Body of pancreas (tissue), 4 donors: ENCODE measurements around the gene ELMOD2. TPM values are rescaled to one million over a fixed set of nuclear protein-coding genes. Genes with fewer than 3 reads are reported as not detected.

ENCODE experiments used
- ATAC-seq: fragments of 150-250 bp; one replicate; pipeline ENCODE4 v1.9.1; 2016
- DNase-seq, 4 donors: peaks; one replicate each; pipeline ENCODE4 v3.0.0-alpha.2; 2019
- H3K27ac ChIP-seq, 4 donors: fragments of 200-600 bp; sonication (generic); 1 replicate in 3 of 4; 2 replicates in 1 of 4; pipeline versions ENCODE4 v1.5.1 to v1.6.1; 2016 to 2019; ENCODE audit warnings: mild to moderate bottlenecking in 1 of 4, mixed read lengths in 1 of 4, moderate library complexity in 1 of 4
- H3K27me3 ChIP-seq, 2 donors: fragments of 200-600 bp; sonication (generic); one replicate each; pipeline ENCODE4 v1.6.0; 2016; ENCODE audit warnings: mild to moderate bottlenecking in 1 of 2
- H3K36me3 ChIP-seq, 2 donors: fragments of 200-600 bp; sonication (generic); replicated peaks in 1 of 2; 2 replicates each; pipeline ENCODE4 v1.5.1; 2016; ENCODE audit warnings: low read depth in 2 of 2; ENCODE audit not compliant: insufficient read depth in 1 of 2
- H3K4me1 ChIP-seq: fragments of 200-600 bp; sonication (generic); one replicate; pipeline ENCODE4 v1.6.0; 2016
- H3K4me3 ChIP-seq, 2 donors: fragments of 200-600 bp; sonication (generic); 1 replicate in 1 of 2; 2 replicates in 1 of 2; pipeline ENCODE4 v1.5.1; 2016 to 2019
- H3K9me3 ChIP-seq, 3 donors: fragments of 200-600 bp; sonication (generic); 1 replicate in 2 of 3; 2 replicates in 1 of 3; pipeline ENCODE4 v1.5.1; 2016
- CTCF ChIP-seq, 7 experiments: fragments of 450-650 bp in 4 of 7; fragments of 200-600 bp in 3 of 7; sonication (generic) in 3 of 7; IDR thresholded peaks; one replicate each; pipeline ENCODE4 v1.5.1; 2016 to 2019; ENCODE audit warnings: antibody characterized with exemption in 7 of 7
- POLR2A ChIP-seq, 3 donors: fragments of 450-650 bp; IDR thresholded peaks; one replicate each; pipeline ENCODE4 v1.6.1; 2016; ENCODE audit warnings: antibody characterized with exemption in 3 of 3, mild to moderate bottlenecking in 2 of 3
- WGBS, 2 donors: methylation state at CpG; one replicate each; pipeline ENCODE4 v1.1.5; 2017; 5-methylcytosine and 5-hydroxymethylcytosine counted together
- intact Hi-C: fragments of 100-400 bp; cut with DNase I; formaldehyde crosslinking; loops from one replicate; pipeline ENCODE4 v1.15.1; 2023
- total RNA-seq, 2 donors: library from RNA; depleted of rRNA; stranded (reverse); fragments of >200 nt; gene quantifications; one replicate each; pipeline ENCODE4 v1.1.0, GENCODE V29; 2016

ELMOD2 gene
- total RNA-seq, 2 donors from 2014 or later = 16.6 to 29.7 TPM

- Histone ChIP-seq H3K36me3 (no peaks in the 10 kb centered on the region), H3K27ac (peak overlapping the region in 1 of 4 donors; percentile 84), H3K4me1 (peaks cover 19% of the 10 kb centered on the region), H3K27me3 (no peaks in the 10 kb centered on the region), H3K9me3 (no peaks in the 10 kb centered on the region), H3K4me3 (no peak overlapping the region)
- peak; percentile 19 for ATAC-seq
- intact Hi-C loops = no loop called here
- TF ChIP-seq POLR2A (IDR thresholded peaks at IDR 0.05) = no peak
- no peak for TF ChIP-seq CTCF (IDR thresholded peaks at IDR 0.05)
- DNase-seq = no peak
- WGBS, 2 donors = 6 to 11% methylated on average over 8 of the region's 8 CpGs
These were observed 555 bp upstream of the ELMOD2 start for GRCh38 chr4:140523370-140523856.

DNA sequence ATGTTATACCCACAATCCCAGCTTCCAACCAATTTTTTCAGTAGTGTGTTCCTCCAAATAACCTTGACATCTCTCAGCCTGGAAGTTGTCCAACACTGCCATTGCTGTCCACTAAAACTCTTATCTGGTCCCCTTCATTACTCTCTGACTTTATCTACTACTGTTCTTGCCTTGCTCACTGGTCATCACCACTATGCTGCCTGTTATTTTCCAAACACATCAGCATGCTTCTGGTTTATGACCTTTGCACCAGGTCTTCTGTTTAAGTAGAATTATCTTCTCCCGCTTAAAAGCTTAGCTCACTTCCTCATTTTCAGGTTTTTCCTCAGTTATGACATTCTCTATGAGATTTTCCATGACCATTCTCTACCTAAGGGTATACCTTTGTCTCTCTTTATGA, 5.5 kb downstream of the ELMOD2 start:
- H3K27me3 ChIP-seq = no peaks in the 10 kb centered on the region
- H3K4me3 ChIP-seq = no peak overlapping the region
- H3K9me3 ChIP-seq = no peaks in the 10 kb centered on the region
- TF ChIP-seq CTCF (IDR thresholded peaks at IDR 0.05) (no peak), POLR2A (IDR thresholded peaks at IDR 0.05) (no peak)
- peaks cover 0 to 2% of the 10 kb centered on the region in 2 donors for H3K36me3 ChIP-seq
- ATAC-seq (no peak), DNase-seq (no peak)
- H3K4me1 ChIP-seq = peaks cover 11% of the 10 kb centered on the region
- intact Hi-C loops = no loop called here
- no peak overlapping the region for H3K27ac ChIP-seq
- 73 to 88% methylated on average over 1 of the region's 1 CpG for WGBS, 2 donors

DNA sequence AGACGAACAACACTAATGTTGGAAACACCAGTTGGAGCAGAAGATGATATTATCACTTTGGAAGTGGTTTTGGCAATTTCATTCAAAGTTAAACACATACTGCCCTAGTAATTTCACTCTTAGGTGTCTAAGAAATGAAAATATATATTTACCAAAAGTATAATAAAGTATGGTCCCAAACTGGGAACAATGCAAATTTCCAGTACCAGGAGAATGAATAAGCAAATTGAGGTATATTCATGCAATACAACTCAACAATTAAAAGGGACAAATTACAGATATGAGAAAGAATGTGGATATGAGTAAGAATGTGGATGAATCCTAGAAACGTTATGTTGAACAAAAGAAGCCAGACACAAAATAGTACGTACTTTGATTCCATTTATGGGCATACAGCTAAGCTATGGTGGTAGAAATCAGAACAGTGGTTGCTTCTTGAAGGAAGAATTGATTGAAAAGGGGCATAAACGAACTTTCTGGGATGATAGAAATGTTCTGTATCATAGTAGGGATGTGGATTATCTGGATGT, 10.0 kb downstream of the ELMOD2 start:
- WGBS, 2 donors = 80 to 88% methylated on average over 4 of the region's 4 CpGs
- DNase-seq (no peak), ATAC-seq (no peak)
- H3K36me3 ChIP-seq = peaks cover 0 to 2% of the 10 kb centered on the region in 2 donors
- intact Hi-C loops = no loop called here
- no peak overlapping the region for H3K4me3 ChIP-seq
- no peaks in the 10 kb centered on the region for H3K27me3 ChIP-seq
- H3K4me1 ChIP-seq = no peaks in the 10 kb centered on the region
- TF ChIP-seq POLR2A (IDR thresholded peaks at IDR 0.05) = no peak
- TF ChIP-seq CTCF (IDR thresholded peaks at IDR 0.05) = no peak
- H3K9me3 ChIP-seq = no peaks in the 10 kb centered on the region
- H3K27ac ChIP-seq = no peak overlapping the region

DNA sequence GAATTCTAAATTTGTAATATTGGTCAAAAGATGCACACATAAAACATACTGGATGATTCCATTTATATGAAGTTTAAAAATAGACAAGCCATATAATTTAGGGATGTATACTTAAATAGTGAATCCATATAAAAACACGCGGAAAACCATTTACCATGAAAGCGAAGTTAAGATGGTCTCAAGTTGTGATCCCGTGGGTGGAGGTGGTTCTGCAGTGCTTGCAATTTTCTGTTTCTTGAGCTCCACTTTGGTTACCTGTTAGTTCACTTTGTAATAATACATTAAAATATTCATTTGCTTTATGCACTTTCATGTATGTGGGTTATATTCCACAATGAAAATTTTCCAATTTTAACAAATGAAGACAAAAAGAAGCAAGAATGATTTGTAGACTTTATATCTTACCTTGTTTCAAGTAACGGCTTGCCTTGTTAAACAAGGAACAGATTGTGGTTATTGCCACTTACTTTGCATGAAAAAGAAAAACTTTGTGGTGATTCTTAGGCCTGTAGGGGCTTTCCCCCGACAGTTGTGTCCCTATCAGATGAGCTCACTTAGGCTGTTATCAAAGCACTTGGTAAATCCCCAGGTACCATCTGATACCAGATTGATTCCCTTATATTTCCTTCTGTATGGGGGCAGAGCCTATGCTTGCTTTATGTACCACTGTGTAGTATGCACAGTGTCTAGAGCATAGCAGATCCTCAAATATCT, 32.6 kb downstream of the ELMOD2 start:
- H3K4me3 ChIP-seq = no peak overlapping the region
- ATAC-seq (no peak), DNase-seq (no peak)
- H3K4me1 ChIP-seq = no peaks in the 10 kb centered on the region
- no peak overlapping the region for H3K27ac ChIP-seq
- intact Hi-C loops = no loop called here
- H3K9me3 ChIP-seq = no peaks in the 10 kb centered on the region
- TF ChIP-seq CTCF (IDR thresholded peaks at IDR 0.05) = no peak
- no peak for TF ChIP-seq POLR2A (IDR thresholded peaks at IDR 0.05)
- WGBS, 2 donors = 81 to 89% methylated on average over 6 of the region's 6 CpGs
- no peaks in the 10 kb centered on the region for H3K36me3 ChIP-seq
- no peaks in the 10 kb centered on the region for H3K27me3 ChIP-seq
